ENCODE results near the gene WWC1.
"Not testable (repeated sequence)": the region's sequence is repeated elsewhere in the genome, so short reads cannot be mapped to it uniquely, and the experiment has no call there.

Gene WWC1

DNA sequence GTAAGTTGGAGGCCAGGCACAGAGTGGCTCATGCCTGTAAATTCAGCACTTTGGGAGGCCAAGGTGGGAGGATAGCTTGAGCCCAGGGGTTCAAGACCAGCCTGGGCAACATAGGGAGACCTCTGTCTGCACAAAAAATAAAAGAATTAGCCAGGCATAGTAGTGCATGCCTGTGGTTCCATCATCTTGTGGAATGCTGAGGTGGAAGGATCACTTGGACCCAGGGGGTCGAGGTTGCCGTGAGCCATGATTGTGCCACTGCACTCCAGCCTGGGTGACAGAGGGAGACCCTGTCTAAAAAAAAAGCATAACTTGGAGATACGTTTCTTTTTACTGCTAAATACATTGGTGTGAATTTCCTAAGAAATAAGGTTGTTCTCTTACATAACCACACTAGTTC lies 19.1 kb downstream of the WWC1 start:
- not testable (repeated sequence) for DNase-seq

DNA sequence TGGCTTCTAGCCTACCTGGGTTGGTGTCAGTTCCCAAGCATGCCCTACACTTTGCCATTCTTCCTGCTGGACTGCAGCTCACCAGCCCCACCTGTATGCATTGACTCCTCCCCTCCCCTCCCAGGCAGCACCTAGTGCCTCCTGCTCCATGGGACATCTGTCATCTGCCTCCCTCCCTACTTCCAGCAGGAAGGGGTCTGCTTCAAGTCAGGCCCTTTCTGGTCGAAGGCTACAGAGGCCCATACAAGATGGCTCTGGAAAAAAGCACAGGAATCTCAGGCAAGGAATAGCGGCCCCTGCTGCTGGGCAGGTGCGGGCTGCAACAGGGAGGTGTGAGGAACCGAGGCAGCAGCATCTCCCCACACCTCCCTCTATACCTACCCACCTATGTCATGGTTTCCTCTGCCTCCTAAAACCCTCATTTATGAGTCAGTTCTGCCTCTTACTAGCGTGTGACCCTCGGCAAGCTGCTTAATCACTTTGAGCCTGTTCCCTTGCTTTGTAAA lies 19.7 kb downstream of the WWC1 start:
- no peak for DNase-seq

DNA sequence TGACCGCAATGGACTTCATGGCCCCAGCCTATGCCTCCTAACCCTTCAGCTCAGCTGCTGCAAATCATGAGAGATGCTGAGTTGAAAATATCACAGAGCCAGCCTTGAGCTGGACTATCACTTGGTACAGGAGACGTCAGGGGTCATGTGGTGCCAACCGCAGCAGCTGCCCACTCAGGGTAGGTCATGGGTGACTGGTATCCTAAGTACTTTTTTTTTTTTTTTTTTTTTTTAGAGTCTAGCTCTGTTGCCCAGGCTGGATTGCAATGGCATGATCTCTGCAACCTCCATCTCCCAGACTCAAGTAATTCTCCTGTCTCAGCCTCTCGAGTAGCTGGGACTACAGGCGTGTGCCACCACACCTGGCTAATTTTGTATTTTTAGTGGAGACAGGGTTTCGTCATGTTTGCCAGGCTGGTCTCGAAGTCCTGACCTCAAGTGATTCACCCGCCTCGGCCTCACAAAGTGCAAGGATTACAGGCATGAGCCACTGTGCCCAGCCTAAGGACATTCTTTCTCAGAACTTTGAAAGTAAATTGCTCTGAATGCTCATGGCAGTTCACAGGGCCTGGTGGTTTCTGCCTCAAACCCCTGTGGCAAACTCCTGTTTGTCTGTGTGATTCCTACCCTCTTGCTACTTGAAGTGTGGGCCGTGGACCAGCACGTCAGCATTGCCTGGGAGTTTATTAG lies 21.3 kb downstream of the WWC1 start:
- DNase-seq = no peak

DNA sequence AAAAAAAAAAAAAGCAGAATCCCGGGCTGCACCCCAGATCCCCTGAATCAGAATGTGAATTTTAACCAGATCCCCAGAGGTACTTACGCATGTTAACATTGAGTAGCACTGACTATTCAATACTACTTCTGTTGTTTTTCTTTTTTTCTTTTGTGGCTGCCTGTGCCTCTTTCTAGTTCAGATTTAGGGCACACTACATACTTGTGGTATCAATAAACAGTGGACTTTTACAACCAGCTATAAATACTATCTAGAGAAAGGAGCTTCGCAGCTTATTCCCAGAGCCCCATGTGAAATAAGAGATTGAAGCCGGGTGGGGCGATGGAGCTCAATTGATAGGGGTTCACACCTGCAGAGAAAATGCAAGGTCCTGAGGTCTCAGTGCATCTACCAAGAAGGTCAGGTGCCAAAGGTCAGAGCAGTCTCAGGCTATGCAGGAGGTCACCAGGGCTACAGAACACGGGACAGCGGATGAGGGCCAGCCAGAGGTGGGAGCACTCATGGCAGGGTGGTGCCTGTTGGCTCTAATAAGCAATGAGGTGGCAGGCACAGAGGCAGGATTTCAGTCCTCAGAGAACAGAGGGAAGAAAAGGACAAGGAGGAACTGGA lies 22.3 kb downstream of the WWC1 start:
- no peak for DNase-seq

DNA sequence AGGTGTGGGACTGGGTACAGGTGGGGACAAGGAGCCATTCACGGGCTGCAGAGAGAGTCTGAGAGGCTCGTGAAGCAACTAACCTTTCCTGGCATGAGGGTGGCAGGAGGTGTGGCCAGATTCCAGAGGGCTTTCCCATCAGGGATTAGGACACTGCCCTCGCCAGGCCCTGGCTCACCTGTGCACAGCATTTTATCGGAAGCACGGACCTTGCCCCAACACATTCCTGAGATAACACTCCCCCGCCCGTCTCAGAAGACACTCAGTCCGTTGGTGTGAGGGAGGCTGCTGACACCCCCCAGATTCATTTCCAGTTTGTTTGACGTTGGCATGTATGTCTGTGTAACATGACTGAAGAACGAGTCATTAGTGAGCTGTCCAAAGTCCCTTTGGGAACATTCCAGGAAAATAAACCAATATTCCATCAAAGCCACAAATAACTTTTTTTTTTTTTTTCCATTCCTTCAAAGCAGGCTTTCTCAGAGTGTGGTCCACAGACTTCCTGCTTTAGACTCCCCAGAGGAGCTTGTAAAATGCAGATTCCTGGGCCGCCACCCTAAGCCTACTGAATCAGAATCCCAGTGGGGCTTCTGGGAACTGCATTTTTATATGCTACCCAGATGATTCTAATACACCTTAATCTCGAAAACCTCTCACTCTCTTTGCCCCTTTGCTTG lies 23.4 kb downstream of the WWC1 start:
- DNase-seq = no peak

DNA sequence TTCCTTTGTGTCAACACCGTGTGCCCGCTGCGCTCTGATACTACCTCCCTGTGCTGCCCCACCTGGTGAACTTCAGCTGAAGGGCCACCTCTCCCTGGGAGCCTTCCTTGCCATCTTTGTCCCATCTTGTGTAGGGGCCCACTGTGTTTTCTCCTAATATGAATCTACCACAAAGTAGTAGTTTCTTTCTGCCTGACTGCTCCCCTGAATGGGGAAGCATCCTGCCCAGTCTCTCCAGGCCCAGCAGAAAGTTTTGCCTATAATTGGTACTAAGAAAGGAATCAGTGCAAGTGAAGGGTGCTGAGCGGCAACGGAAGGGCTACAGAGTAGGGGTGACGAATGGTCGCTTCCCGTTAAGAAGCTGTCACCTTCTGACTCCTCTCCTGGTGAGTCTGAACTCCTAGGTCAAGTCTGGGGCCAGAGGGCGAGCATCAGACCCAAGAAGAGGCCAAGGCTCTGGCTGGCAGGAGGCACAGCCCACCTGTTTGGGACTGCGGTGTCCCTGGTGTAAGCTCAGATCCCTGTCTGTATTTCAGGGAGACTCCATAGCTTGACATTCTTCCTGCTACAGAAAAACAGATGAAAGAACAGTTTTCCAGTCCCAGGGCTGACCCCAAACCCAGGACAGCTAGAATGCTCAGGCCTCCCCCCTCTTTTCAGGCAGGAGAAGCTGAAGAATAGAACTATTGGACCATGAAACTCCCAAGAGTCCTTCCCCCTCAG lies 24.1 kb downstream of the WWC1 start:
- no peak for DNase-seq

DNA sequence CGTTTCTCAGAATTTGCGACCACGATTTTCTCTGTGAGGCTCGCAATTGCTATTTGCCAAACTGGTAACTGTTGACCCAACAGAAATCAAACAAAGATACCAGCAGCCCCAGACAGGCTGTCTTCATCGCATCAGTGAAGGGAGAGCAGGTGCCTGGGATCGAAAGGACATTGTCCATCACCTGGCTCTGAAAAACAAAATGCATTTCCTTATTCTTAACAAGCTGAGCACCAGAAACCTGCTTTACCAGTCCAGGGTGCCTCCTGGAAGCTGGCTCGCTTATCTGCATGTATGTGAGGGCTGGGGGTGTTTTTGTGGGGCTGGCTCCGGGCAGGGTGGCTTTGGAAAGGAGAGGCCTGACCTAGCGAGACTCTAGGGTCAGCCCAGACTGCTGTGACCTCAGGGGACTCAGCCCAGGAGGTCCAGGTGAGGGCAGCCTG lies 24.7 kb downstream of the WWC1 start:
- no peak for DNase-seq

DNA sequence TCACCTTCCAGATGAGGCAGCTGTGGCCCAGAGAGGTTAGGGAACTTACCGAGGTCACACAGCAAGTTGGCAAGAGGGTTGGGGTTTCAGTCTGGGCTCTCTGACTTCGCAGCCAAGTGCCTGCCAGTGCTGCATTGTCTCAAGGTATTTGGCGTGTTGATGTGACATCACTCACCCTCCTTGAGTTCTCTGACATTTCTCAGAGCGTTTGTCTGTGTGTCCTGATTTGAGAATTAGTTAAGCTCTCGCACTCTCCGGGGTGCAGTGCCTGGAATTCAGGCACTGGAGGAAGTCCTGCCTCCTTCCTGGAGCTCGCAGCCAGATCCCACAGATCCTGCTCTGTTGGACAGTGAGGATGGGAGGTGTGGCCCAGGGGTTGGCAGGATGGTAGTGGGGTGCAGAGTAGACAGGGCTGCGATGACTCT lies 25.7 kb downstream of the WWC1 start:
- no peak for DNase-seq

DNA sequence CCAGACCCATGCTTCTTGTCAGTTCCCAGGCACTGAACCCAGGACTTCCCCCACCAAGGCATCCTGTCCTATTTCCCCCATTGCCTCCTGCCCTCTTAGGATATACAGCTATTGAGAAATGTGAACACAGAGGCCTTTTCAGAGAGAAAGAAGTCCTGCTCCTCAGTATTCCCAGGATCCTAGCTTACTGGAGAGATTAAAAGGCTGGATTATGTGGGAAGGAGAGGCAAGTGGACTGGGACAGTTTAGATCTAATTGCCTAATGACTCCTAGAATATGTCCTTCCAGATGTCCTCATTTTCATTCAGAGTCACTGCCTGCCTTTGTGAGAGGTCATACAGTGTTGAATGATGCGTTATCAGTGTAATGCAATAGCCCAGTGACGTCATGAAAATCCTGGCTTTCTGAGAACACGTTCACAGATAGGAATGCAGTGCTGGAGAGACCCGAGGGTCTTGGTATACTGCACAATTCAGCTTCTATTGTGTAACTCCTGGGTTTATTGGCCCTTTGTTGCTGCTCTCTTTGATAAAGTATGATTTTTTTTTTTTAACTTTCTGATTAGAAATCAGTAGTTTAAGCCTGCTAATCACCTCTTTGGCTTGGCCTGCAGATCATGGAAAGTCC lies 26.2 kb downstream of the WWC1 start:
- no peak for DNase-seq

DNA sequence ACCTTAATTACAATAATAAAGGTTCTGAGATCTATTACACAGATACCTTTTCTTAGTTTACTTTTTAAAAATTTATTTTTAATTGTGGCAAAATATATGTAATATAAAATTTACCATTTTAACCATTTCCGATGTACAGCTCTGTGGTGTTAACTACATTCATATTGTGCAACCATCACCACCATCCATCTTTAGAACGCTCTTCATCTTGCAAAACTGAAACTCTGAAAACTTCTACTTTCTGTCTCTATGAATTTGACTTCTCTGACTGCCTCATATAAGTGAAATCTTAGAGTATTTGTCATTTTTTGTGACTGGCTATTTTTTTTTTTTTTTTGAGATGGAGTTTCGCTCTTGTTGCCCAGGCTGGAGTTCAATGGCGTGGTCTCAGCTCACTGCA lies 26.8 kb downstream of the WWC1 start:
- DNase-seq = no peak

DNA sequence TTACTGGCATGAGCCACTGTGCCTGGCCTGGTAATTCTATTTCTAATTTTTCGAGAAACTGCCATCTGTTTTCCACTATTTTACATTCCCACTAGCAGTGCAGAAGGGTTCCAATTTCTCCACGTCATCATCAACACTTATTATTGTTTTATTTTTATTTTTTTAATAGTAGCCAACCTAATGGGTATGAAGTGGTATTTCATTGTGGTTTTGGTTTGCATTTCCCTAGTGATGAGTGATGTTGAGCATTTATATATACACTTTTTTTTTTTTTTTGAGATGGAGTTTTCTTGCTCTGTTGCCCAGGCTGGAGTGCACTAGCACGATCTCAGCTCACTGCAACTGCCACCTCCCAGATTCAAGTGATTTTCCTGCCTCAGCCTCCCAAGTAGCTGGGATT lies 28.3 kb downstream of the WWC1 start:
- DNase-seq = no peak

DNA sequence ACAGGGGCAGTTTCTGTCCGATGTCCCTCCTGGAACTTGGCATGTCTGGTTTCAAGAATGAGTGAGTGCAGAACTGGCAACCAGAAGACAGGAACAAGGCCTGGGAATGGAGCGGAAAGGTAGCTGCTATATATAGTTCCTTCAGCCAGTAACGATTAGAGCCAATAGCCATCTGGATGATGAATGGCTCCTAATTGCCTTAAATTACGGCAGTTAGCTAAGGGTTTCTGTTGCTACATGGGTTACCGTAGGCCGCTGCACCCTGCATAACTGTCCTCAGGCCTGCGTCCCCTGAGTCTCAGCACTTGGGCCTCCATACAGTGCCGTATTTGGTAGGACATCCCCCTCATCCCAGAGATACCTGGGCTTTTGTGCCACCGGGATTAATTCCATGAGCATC lies 29.4 kb downstream of the WWC1 start:
- DNase-seq = no peak

DNA sequence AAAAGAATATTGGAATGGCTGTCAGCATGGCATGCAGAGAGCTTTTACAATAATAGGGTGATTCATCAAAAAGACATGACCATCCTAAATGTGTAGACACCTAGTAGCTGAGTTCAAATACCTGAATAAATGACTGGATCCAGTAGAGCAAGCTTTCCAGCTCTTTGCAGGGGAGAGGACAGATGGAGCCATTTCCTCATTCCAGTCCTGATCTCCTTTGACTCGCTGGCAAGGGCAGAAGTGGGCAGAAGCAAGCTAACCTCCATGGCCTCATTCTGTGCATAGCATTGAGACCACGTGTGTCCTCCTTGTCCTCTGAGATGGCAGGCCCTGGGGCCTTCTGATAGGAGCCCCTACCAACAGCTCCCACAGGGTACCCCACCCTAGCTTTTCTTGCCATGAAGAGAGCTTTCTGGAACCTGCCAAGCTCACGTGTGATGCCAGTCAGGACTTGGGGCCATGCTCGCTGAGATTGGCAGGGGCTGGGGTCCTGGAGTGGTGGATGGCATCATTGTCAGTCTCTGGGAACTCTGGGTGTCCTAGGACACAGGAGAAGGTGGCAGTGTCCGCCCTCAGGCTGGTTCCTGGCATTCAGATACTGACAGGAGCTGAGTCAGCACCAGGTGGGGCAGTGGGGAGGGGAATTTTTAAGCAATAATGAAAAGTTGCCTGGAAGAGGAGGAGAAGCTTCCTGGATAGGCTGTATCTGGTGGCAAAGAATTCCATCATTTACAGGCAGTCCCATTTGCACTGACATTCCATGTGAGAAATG lies 33.6 kb downstream of the WWC1 start:
- no peak for DNase-seq

DNA sequence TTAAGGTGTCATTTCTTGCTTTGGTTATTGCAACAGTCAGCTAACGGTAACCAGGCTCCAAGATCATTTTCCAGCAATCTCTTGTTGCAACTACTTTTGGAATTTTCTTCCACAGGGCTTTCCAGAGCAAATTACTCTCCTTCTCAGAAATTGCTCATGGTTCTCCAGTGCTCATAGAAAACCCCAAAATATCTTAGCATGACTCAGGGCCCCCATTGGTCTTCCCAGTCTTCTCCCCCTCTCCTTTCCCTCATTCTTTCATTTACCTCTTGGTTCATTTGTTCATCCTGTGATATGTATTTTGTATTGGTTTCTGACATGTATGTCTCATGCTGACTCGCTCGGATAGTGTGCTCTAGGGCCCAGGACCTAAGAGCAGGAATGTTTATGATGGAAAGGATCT lies 35.6 kb downstream of the WWC1 start:
- no peak for DNase-seq

DNA sequence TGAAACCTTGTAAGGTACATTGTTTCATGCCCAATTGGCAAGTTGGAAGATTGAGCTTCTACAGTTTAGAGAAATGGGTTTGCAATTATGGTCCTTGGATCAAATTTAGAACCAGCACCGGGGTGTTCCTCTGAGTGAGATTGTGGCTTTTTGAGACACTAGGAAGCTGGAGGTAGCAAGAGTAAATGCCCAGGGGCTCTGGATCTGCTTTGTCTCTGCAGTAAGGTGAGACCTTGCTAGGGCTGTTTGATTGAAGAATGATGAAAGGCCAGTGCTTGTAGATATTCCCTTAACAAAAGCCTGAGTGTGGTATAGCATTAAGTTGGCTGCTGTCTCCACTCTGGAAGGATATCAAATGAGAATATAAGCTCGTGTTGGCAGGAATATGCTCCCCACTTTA lies 36.0 kb downstream of the WWC1 start:
- no peak for DNase-seq

DNA sequence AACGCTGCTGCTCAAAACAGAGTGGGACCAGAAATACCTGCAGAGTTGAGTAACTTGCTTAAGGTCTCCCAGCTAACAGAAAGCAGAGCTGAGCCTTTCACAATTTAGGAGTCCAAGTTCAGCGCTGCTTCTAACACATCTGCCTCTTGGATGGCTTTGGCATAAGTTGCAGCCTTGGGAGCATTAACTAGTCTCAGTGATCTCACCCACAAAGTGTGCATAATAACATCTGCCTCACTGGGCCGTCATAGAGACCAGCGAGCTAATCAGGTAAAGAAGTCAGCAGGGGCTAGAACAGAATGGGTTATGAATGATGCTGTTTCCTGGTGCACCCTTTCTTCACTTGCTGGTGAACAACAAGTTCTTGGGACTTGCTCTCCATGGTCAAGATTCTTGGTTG lies 36.5 kb downstream of the WWC1 start:
- no peak for DNase-seq

DNA sequence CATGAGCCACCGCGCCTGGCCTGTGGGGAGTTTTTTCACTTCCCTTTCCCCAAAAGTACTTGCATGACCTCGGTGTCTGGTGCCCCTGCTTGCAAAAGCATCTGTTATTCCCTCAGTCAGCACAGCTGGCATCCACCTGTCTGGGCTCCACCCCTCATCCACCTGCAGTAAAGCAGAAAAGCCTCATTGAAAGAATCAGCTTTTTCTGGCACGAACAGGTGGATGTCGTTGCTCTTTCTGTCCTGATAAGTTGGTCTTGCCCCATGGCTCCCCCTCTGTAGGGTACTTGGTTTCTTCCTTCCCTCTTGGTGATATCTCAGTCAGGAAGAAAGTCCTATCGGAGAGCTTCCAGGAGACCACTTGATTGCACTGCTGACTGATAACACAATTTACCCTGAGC lies 37.4 kb downstream of the WWC1 start:
- no peak for DNase-seq

DNA sequence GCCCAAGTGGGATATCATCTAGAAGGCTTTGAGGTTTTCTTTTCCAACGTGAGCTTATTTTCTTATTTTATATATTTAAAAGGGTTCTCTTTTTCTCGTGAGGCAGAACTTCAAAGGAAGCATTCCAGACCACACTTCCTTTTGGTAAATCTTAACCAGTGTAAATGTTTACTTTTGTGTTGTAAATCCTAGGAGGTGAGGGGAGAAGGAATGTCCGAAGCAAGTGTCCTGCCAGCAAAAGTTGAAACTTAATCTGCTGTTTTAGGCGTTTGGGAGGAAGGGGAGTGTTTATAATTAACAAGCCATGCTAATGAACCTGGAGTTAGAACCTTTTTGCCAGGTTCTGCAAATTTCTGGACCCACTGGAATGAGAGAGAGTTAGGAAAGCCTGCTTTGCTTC lies 37.9 kb downstream of the WWC1 start:
- DNase-seq = no peak

DNA sequence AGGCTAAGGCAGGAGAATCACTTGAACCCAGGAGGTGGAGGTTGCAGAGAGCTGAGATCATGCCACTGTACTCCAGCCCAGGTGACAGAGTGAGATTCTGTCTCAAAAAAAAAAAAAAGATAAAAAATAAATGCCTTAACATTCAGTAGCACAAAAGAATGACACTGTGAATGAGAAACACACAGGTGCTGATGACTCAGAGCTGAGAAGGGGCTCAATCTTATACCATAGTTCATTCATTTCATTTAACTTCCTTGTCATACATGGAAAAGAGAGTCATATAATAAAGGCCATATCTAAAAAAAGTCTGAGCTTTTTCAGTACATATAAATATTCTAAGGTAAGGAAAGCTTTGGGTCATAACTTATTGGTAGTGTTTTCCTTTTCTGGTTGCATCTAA lies 40.6 kb downstream of the WWC1 start:
- DNase-seq = no peak

DNA sequence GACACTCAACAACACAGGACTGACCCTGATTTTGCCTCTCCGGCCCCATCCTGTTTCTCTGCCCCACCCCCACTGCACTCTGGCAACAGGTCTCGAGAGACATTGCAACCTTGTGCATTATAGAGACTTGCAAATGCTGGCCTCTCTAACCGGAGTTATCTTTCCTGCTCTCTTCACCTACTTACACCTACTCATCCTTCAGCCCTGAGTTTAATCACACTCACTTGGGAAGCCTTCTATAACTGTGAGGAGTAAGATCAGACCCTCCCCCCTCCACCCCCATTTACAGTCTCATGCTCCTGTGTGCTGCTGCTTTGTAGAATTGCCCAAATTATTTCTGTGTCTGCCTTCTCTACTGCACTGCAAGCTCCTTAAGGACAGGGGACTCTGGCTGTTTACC lies 42.8 kb downstream of the WWC1 start:
- DNase-seq = no peak

DNA sequence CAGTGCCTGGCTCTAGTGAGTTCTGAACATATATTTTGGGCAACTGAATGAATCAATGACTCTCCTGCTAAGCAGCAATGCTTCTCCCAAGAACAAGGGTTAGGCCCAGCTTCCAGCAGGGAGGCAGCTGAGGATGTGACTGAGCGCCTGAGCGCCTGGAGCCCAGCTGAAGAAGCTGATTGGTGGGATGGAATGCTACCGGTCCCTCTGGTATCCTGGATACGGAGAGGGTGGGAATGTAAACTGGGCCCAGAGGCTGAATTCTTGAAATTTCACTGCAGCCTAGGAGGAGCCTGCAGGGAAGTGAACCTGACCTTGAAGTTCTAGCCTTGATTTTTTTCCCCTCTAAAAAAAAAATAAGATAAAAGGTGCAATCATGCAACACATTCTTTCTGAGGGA lies 43.2 kb downstream of the WWC1 start:
- no peak for DNase-seq

DNA sequence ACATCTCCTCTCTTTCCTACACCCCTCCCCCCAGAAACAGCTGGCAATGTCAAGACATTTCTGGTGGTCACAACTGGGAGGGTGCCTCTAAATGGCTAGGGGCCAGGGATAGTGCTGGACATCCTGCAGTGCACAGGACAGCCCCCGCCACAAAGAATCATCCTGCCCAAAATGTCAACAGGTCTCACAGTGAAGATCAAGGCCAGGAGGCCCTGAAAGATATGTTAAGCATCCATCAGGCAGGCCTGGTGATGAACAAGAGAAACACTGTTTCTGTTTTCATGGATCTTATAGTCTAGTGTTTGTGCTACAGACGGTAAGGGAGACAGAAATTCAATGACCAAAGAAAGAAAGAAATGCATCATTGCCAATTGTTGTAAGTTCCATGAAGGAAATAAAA lies 45.9 kb downstream of the WWC1 start:
- DNase-seq = no peak
